GM19043 (cell line): Measurements from ENCODE around the gene STS.
"Not testable (repeated sequence)": the region's sequence is repeated elsewhere in the genome, so short reads cannot be mapped to it uniquely, and the experiment has no call there.

Source experiments
- ATAC-seq: cut with Tn5 transposase; IDR thresholded peaks from one replicate; pipeline ENCODE4 v1.9.1; 2021; ENCODE audit warnings: low read depth; ENCODE audit not compliant: unreplicated experiment

STS gene

GRCh38 chrX:7170898-7171297 lies 23.4 kb downstream of the STS start:
- no peak for ATAC-seq

- ATAC-seq: not testable (repeated sequence)
Measured at GRCh38 chrX:7178859-7179258, 31.3 kb downstream of the STS start.

DNA sequence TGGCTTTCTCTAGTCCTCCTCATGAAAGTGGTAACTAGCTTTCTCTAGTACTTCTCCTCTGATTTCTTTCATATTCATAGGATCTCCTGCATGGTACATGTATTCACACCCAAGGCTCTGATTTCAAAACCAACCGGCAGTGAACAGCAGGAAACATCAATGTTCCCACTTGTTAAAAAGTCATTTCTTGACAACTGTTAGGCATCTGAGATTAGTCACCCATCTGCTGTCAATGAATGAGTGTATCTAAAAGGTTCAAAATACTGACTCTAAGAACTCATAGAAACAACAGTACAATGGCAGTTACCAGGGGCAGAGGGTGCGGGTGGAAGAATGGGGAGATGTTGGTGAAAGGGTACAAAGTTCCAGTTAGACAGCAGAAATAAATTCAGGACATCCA lies 31.9 kb downstream of the STS start:
- ATAC-seq: no peak

- no peak for ATAC-seq
Measured at GRCh38 chrX:7184816-7185215, 37.3 kb downstream of the STS start.

DNA sequence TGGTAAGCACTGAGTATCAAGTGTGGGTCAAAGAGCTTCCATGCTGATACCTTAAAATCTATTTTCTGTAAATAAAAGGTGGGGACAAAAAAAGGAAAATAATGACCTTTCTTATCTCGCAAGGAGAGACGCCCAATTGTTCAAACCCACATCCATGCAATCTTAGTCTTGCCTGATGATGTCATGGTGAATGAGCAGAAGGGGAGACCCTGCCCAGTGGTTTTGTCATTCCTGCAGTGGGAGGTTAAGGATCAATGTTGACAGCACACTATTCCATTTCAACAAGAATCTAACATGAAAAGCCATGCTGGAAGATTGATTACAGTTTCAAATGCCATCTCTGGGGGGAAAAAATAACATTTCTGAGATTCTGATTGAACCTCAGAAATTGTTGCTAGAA lies 41.2 kb downstream of the STS start:
- ATAC-seq: no peak

DNA sequence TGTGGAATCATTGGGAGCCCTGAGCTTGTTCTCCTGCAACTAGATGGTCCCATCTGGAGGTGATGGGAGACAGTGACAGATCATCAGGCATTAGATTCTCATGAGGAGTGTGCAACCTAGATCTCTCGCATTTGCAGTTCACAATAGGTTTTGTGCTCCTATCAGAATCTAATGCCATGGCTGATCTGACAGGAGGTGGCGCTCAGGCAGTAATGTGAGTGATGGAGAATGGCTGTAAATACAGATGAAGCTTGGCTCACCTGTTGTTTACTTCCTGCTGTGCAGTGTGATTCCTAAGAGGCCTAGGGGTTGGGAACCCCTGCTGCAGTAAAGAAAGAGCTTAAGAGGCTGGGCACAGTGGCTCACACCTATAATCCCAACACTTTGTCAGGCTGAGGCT lies 42.6 kb downstream of the STS start:
- ATAC-seq: no peak

DNA sequence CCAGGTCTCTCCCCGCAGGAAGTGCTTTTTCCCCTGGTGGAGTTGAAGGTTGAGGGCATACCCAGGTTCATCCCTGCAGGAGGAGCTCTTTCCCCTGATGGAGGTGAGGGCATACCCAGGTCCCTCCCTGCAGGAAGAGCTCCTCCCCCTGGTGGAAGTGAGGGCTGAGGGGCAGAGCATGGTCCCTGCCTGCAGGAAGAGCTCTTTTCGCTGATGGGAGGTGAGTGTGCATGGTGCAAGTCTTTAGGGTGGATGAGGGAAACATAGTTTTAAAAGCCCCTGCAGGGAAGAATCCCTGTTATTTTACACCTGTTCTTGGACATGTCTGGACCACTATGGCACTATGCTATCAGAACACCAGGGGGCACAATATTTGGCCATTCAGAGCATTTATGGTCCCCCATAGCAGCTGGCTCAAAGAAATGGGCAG lies 44.2 kb downstream of the STS start:
- no peak for ATAC-seq

- ATAC-seq: no peak
Measured at GRCh38 chrX:7192871-7193270, 45.4 kb downstream of the STS start.

- ATAC-seq: no peak
Measured at GRCh38 chrX:7194606-7195005, 47.1 kb downstream of the STS start.
